Measurements from ENCODE around the gene PTPRD. TPM values are rescaled to one million over a fixed set of nuclear protein-coding genes. Genes with fewer than 3 reads are reported as not detected.

Gene PTPRD
- total and polyA plus RNA-seq, 2 of the 4 experiments (the other 2 are of a cell fraction), result 0.07 to 0.18 TPM

DNA sequence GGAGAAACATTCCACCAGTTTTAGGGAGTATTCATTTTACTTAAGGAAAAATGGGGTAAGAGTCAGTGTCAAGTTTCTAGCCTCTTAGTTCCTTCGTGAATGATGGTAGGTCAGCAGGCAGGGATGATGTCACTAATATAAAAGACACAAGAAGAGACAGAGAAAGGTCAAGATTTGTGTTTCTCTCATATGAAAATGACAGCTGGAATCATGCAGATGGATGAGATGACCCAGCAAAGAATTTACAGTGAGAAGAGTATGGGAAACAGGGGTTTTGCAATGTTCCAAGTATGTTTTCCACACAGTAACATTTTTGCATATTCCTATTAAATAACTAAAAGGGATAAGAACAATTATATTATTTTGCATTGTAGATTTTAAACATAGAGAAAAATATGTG lies 2063.6 kb downstream of the PTPRD start:
- no peak overlapping the region for H3K56ac ChIP-seq (ENCODE audit: extremely low read depth, insufficient read depth, low read length)
- H2AK5ac ChIP-seq (ENCODE audit: low read depth, low read length), result no peak overlapping the region
- no peak for ATAC-seq (ENCODE audit: low read depth)
- H3K4ac ChIP-seq (ENCODE audit: low read depth, low read length), result no peak overlapping the region
- TF ChIP-seq RAD21 (IDR thresholded peaks at IDR 0.05; ENCODE audit: low read length) (no peak), RFX5 (IDR thresholded peaks at IDR 0.05; ENCODE audit: low read depth, low read length) (no peak), MXI1 (IDR thresholded peaks at IDR 0.05; ENCODE audit: borderline replicate concordance, low read depth, low read length) (no peak)
- no peak overlapping the region for H2BK5ac ChIP-seq (ENCODE audit: low read depth, low read length, poor library complexity, severe bottlenecking)
- H4K91ac ChIP-seq (ENCODE audit: insufficient read depth, low read depth, low read length), result no peak overlapping the region
- no peak overlapping the region for H4K8ac ChIP-seq (ENCODE audit: low read depth in 2 of 2, low read length in 2 of 2)
- H3K4me1 ChIP-seq (ENCODE audit: control insufficient read depth, insufficient read depth, low read length), result no peaks in the 10 kb centered on the region
- no CpG with 5 or more reads among the region's 1 CpG for WGBS, 2 experiments (ENCODE audit: extremely low coverage in 2 of 2, insufficient read length in 1 of 2)
- no peaks in the 10 kb centered on the region for H3K36me3 ChIP-seq (ENCODE audit: control insufficient read depth, insufficient read depth, low read length)
- H3K14ac ChIP-seq (replicated peaks; ENCODE audit: low read depth, low read length), result no peak overlapping the region
- ChIA-PET CTCF (no interaction called here), POLR2A (ENCODE audit: unreplicated experiment) (no interaction called here)
- dilution Hi-C loops (cut with HindIII; ENCODE audit: low sequenced_read_pairs, unreplicated experiment) (no loop called here), in situ Hi-C loops (cut with MboI; ENCODE audit: low sequenced_read_pairs) (no loop called here), intact Hi-C loops (cut with micrococcal nuclease) (no loop called here)
- no peaks in the 10 kb centered on the region for H3K79me1 ChIP-seq (ENCODE audit: low read depth in 1 of 2, low read length in 2 of 2)
- no peaks in the 10 kb centered on the region for H4K20me1 ChIP-seq (ENCODE audit: insufficient read depth, low read length)
- no peak overlapping the region for H3K27ac ChIP-seq (ENCODE audit: insufficient read depth, low read length)
- peaks cover 5% of the 10 kb centered on the region; the same call in 1 of the 2 replicates for H3K9me3 ChIP-seq (ENCODE audit: control insufficient read depth, insufficient read depth, low read length)
- no peak overlapping the region for H3K23ac ChIP-seq (ENCODE audit: low read depth, low read length)
- no peak overlapping the region for H2AK9ac ChIP-seq (replicated peaks; ENCODE audit: low read depth, low read length, poor library complexity)
- H2BK120ac ChIP-seq (ENCODE audit: low read depth, low read length), result no peak overlapping the region
- H3K9ac ChIP-seq (ENCODE audit: low read depth, low read length), result no peak overlapping the region
- BruUV-seq (replicated peaks), result no TSS peak
- H3K27me3 ChIP-seq (ENCODE audit: control insufficient read depth, insufficient read depth, low read length), result no peaks in the 10 kb centered on the region
- H3K4me2 ChIP-seq (ENCODE audit: low read depth, low read length), result no peak overlapping the region
- no peak overlapping the region for H3K4me3 ChIP-seq (ENCODE audit: insufficient read depth, low read depth, low read length)
- no peak overlapping the region for H2AFZ ChIP-seq (replicated peaks; ENCODE audit: low read length, poor library complexity)
- H3K18ac ChIP-seq (ENCODE audit: low read depth, low read length), result no peak overlapping the region
- H2BK15ac ChIP-seq (ENCODE audit: low read depth, low read length), result no peak overlapping the region
- H2BK20ac ChIP-seq (ENCODE audit: low read depth, low read length), result no peak overlapping the region
- H4K5ac ChIP-seq (ENCODE audit: low read depth, low read length), result no peak overlapping the region
- no peak for DNase-seq
- no peaks in the 10 kb centered on the region for H3K9me1 ChIP-seq (ENCODE audit: insufficient read depth, low read length)
